HG03558 (cell line): ENCODE results near the gene PDE1A.
A peak's percentile ranks its signal among the peaks of the same experiment; 100 is the strongest.
"Not testable (repeated sequence)": the region's sequence is repeated elsewhere in the genome, so short reads cannot be mapped to it uniquely, and the experiment has no call there.

Experiments used
- ATAC-seq: cut with Tn5 transposase; IDR thresholded peaks from one replicate; pipeline ENCODE4 v1.9.1; 2021; ENCODE audit warnings: moderate number of reproducible peaks; ENCODE audit not compliant: unreplicated experiment; ENCODE audit errors: extremely low read depth

PDE1A gene

GRCh38 chr2:182291296-182291695, 135.5 kb downstream of the PDE1A start:
- ATAC-seq = no peak

GRCh38 chr2:182283512-182283911, 143.3 kb downstream of the PDE1A start:
- no peak for ATAC-seq

- no peak for ATAC-seq
Observed at GRCh38 chr2:182281276-182281675, 145.6 kb downstream of the PDE1A start.

- no peak for ATAC-seq
Observed at GRCh38 chr2:182280118-182280517, 146.7 kb downstream of the PDE1A start.

GRCh38 chr2:182276662-182277061, 150.2 kb downstream of the PDE1A start:
- ATAC-seq = not testable (repeated sequence)

GRCh38 chr2:182267971-182268370, 158.9 kb downstream of the PDE1A start:
- ATAC-seq = no peak

- no peak for ATAC-seq
Observed at GRCh38 chr2:182266909-182267308, 159.9 kb downstream of the PDE1A start.

GRCh38 chr2:182265718-182266117, 161.1 kb downstream of the PDE1A start:
- no peak for ATAC-seq

- no peak for ATAC-seq
Observed at GRCh38 chr2:182261860-182262387, 164.9 kb downstream of the PDE1A start.

GRCh38 chr2:182259629-182260150, 167.1 kb downstream of the PDE1A start:
- ATAC-seq = no peak

- no peak for ATAC-seq
Observed at GRCh38 chr2:182252534-182252933, 174.3 kb downstream of the PDE1A start.

GRCh38 chr2:182248898-182249297, 177.9 kb downstream of the PDE1A start:
- ATAC-seq = no peak

GRCh38 chr2:182248362-182248761, 178.5 kb downstream of the PDE1A start:
- no peak for ATAC-seq

- ATAC-seq = no peak
Observed at GRCh38 chr2:182247831-182248230, 179.0 kb downstream of the PDE1A start.

- no peak for ATAC-seq
Observed at GRCh38 chr2:182245963-182246362, 180.9 kb downstream of the PDE1A start.

- ATAC-seq = no peak
Observed at GRCh38 chr2:182242609-182243008, 184.2 kb downstream of the PDE1A start.

- no peak for ATAC-seq
Observed at GRCh38 chr2:182241936-182242335, 184.9 kb downstream of the PDE1A start.

GRCh38 chr2:182240862-182241371, 185.9 kb downstream of the PDE1A start:
- ATAC-seq = peak; percentile 100

- no peak for ATAC-seq
Observed at GRCh38 chr2:182230561-182230960, 196.3 kb downstream of the PDE1A start.

GRCh38 chr2:182229297-182229696, 197.5 kb downstream of the PDE1A start:
- ATAC-seq = no peak

GRCh38 chr2:182228741-182229140, 198.1 kb downstream of the PDE1A start:
- no peak for ATAC-seq

GRCh38 chr2:182228073-182228473, 198.8 kb downstream of the PDE1A start:
- ATAC-seq = no peak
